NCI-H187 treated with DMSO at 0.1 percent for 48 hours (cell line): ENCODE data around the gene BAIAP2.

Source experiments
- DNase-seq: peaks from one replicate; lab custom pipeline; 2025; lab: John Stamatoyannopoulos, UW

The BAIAP2 gene

GRCh38 chr17:81111066-81111465 lies 76.1 kb downstream of the BAIAP2 start:
- no peak for DNase-seq

- DNase-seq, result no peak
Observed at GRCh38 chr17:81112450-81112849, 77.5 kb downstream of the BAIAP2 start.

GRCh38 chr17:81113158-81113724 lies 78.3 kb downstream of the BAIAP2 start:
- DNase-seq, result no peak

GRCh38 chr17:81114351-81115093 lies 79.6 kb downstream of the BAIAP2 start:
- DNase-seq, result no peak

- no peak for DNase-seq
Observed at GRCh38 chr17:81115219-81115618, 80.3 kb downstream of the BAIAP2 start.

GRCh38 chr17:81115749-81116464 lies 81.0 kb downstream of the BAIAP2 start:
- DNase-seq, result no peak

GRCh38 chr17:81116704-81117103 lies 81.8 kb downstream of the BAIAP2 start:
- no peak for DNase-seq

GRCh38 chr17:81117672-81118198 lies 82.8 kb downstream of the BAIAP2 start:
- DNase-seq, result no peak

GRCh38 chr17:81118308-81119221 lies 83.6 kb downstream of the BAIAP2 start:
- no peak for DNase-seq

- peak; percentile 38 for DNase-seq
Observed at GRCh38 chr17:81119223-81120148, 84.5 kb downstream of the BAIAP2 start.

GRCh38 chr17:81120149-81120484 lies 85.2 kb downstream of the BAIAP2 start:
- no peak for DNase-seq

- DNase-seq, result no peak
Observed at GRCh38 chr17:81120695-81121621, 86.0 kb downstream of the BAIAP2 start.

- DNase-seq, result no peak
Observed at GRCh38 chr17:81121841-81122733, 87.1 kb downstream of the BAIAP2 start.

- DNase-seq, result no peak
Observed at GRCh38 chr17:81123052-81124048, 88.4 kb downstream of the BAIAP2 start.

- DNase-seq, result no peak
Observed at GRCh38 chr17:81124377-81124776, 89.4 kb downstream of the BAIAP2 start.

GRCh38 chr17:81125573-81126081 lies 90.7 kb downstream of the BAIAP2 start:
- no peak for DNase-seq
